Hepatocyte (in vitro differentiated cells): Measurements from ENCODE around the gene CEP112. TPM values are rescaled to one million over a fixed set of nuclear protein-coding genes. Genes with fewer than 3 reads are reported as not detected.

ENCODE experiments used
- DNase-seq: peaks from one replicate; pipeline ENCODE4 v3.0.0-alpha.2; 2016; ENCODE audit warnings: low spot score
- H2AFZ ChIP-seq: fragments of 200-600 bp; sonication (generic); 2 replicates; pipeline ENCODE4 v1.6.0; 2016; ENCODE audit warnings: antibody characterized with exemption, mild to moderate bottlenecking
- H3K27ac ChIP-seq: fragments of 200-600 bp; sonication (generic); 2 replicates; pipeline ENCODE4 v1.5.1; 2016; ENCODE audit warnings: mild to moderate bottlenecking
- H3K27me3 ChIP-seq: fragments of 200-600 bp; sonication (generic); 2 replicates; pipeline ENCODE4 v1.6.1; 2016
- H3K36me3 ChIP-seq: fragments of 200-600 bp; sonication (generic); replicated peaks from 2 replicates; pipeline ENCODE4 v1.5.1; 2016; ENCODE audit warnings: low read depth; ENCODE audit not compliant: insufficient read depth
- H3K4me1 ChIP-seq: fragments of 200-600 bp; sonication (generic); 2 replicates; pipeline ENCODE4 v1.5.1; 2016; ENCODE audit warnings: mild to moderate bottlenecking, moderate library complexity; ENCODE audit not compliant: insufficient read depth
- H3K4me2 ChIP-seq: fragments of 200-600 bp; sonication (generic); 2 replicates; pipeline ENCODE4 v1.6.0; 2016
- H3K4me3 ChIP-seq: fragments of 200-600 bp; sonication (generic); 2 replicates; pipeline ENCODE4 v1.5.1; 2016; ENCODE audit warnings: mild to moderate bottlenecking
- H3K79me2 ChIP-seq: fragments of 200-600 bp; sonication (generic); 2 replicates; pipeline ENCODE4 v1.6.0; 2017; ENCODE audit warnings: mild to moderate bottlenecking
- H3K9me2 ChIP-seq: fragments of 200-600 bp; sonication (generic); replicated peaks from 2 replicates; pipeline ENCODE4 v1.6.0; 2017; ENCODE audit warnings: mild to moderate bottlenecking; ENCODE audit not compliant: insufficient read depth
- H3K9me3 ChIP-seq: fragments of 200-600 bp; sonication (generic); 2 replicates; pipeline ENCODE4 v1.5.1; 2016; ENCODE audit warnings: low read depth, mild to moderate bottlenecking
- H4K20me1 ChIP-seq: fragments of 200-600 bp; sonication (generic); 2 replicates; pipeline ENCODE4 v1.6.0; 2016; ENCODE audit warnings: mild to moderate bottlenecking; ENCODE audit not compliant: insufficient read depth, poor library complexity, severe bottlenecking
- EZH2 ChIP-seq: fragments of 200-600 bp; sonication (generic); IDR thresholded peaks from 2 replicates; pipeline ENCODE4 v1.6.1; 2016; ENCODE audit warnings: antibody characterized with exemption, mild to moderate bottlenecking, borderline replicate concordance
- EZH2phosphoT487 ChIP-seq: fragments of 200-600 bp; sonication (generic); IDR thresholded peaks from one replicate; pipeline ENCODE4 v1.6.1; 2018; ENCODE audit warnings: antibody characterized with exemption, mild to moderate bottlenecking, low read depth, moderate library complexity; ENCODE audit not compliant: unreplicated experiment, severe bottlenecking
- WGBS: methylation state at CpG from one replicate; pipeline ENCODE4 v1.1.6; 2016; ENCODE audit warnings: low lambda C conversion rate; ENCODE audit errors: missing lambda C conversion rate; 5-methylcytosine and 5-hydroxymethylcytosine counted together
- polyA plus RNA-seq: library from polyadenylated mRNA; unstranded; fragments of >200 nt; fragmentation: Nextera tagmentation; extraction: Ambion mirVana; gene quantifications from 2 replicates; pipeline ENCODE4 v1.2.1, GENCODE V29; 2016
- total RNA-seq: library from RNA; depleted of rRNA; stranded (reverse); fragments of >200 nt; gene quantifications from 2 replicates; pipeline ENCODE4 v1.2.3, GENCODE V29; 2014
- TF ChIP-seq, protein P1 (sequence below): fragments of 200-600 bp; sonication (generic); IDR thresholded peaks from 2 replicates; pipeline ENCODE4 v1.5.1; 2016; ENCODE audit warnings: antibody characterized with exemption, mild to moderate bottlenecking; ENCODE audit not compliant: poor library complexity

CEP112 gene
- total and polyA plus RNA-seq, 2 experiments from 2014 or later, result 7.1 to 9.7 TPM

DNA sequence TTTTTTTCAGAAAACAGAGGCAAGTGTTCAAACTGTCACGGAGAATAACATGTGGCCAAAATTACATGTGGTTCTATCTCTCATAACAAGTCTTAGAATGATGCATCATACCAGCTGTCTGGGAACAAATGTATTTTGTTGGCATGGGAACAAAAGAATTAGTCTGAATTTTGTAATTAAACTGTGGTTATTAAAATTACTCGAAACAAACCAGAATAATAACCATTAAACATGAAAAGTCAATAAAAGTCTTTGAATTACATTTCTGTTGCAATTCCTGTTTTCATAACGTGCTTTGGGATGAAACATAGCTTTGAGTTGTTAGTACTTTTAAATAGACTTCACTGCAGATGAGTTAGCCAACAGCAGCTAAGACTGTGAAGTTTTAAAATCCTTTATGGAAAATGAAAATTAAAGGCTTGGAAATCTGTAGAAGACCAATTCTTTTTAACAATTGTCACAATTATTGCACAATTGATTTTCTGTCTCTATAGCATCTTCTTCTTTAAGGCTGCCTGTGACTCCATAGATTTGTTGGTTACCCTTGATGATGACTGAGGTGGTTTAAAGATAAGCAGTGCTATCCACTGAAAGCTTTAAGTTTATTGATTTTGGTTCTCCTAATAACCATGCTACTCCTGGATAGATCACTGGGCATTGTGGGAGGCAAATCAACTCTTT, 512.6 kb downstream of the CEP112 start:
- H3K79me2 ChIP-seq, result no peaks in the 10 kb centered on the region
- H3K4me3 ChIP-seq, result no peak overlapping the region
- H3K9me3 ChIP-seq, result no peaks in the 10 kb centered on the region
- no peak overlapping the region for H3K27ac ChIP-seq
- no peaks in the 10 kb centered on the region for H4K20me1 ChIP-seq
- H3K4me1 ChIP-seq, result no peaks in the 10 kb centered on the region
- H3K27me3 ChIP-seq, result no peaks in the 10 kb centered on the region
- no peaks in the 10 kb centered on the region for H3K36me3 ChIP-seq
- no peaks in the 10 kb centered on the region for H3K9me2 ChIP-seq
- H2AFZ ChIP-seq, result no peak overlapping the region
- DNase-seq, result no peak
- WGBS, result 76% methylated on average over 3 of the region's 3 CpGs
- TF ChIP-seq, protein P1, sequence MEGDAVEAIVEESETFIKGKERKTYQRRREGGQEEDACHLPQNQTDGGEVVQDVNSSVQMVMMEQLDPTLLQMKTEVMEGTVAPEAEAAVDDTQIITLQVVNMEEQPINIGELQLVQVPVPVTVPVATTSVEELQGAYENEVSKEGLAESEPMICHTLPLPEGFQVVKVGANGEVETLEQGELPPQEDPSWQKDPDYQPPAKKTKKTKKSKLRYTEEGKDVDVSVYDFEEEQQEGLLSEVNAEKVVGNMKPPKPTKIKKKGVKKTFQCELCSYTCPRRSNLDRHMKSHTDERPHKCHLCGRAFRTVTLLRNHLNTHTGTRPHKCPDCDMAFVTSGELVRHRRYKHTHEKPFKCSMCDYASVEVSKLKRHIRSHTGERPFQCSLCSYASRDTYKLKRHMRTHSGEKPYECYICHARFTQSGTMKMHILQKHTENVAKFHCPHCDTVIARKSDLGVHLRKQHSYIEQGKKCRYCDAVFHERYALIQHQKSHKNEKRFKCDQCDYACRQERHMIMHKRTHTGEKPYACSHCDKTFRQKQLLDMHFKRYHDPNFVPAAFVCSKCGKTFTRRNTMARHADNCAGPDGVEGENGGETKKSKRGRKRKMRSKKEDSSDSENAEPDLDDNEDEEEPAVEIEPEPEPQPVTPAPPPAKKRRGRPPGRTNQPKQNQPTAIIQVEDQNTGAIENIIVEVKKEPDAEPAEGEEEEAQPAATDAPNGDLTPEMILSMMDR, result no peak
- TF ChIP-seq EZH2phosphoT487 (no peak), EZH2 (no peak)
- H3K4me2 ChIP-seq, result no peak overlapping the region

DNA sequence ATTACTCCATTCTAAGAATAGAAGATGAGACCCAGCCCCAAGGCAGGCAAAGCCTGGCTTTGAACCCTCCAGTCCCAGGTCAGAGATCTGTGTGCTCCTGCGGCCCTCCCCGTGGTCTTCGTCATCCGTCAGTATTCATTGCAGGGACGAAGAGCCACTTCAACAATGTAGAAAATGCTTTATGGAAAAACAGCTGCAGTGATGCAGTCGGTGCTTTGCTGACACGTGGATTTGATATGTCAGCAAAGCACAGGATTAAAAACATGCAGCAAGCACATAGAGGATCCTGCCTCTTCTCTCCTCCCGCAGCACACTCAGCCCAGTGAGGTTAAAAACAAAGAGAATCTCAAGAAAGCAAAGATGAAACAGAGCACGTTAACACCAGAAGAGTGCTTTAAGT, 513.4 kb downstream of the CEP112 start:
- no peaks in the 10 kb centered on the region for H3K4me1 ChIP-seq
- H3K4me2 ChIP-seq, result no peak overlapping the region
- no peaks in the 10 kb centered on the region for H3K36me3 ChIP-seq
- no peak for DNase-seq
- H4K20me1 ChIP-seq, result no peaks in the 10 kb centered on the region
- no peaks in the 10 kb centered on the region for H3K79me2 ChIP-seq
- no peak overlapping the region for H3K4me3 ChIP-seq
- H2AFZ ChIP-seq, result no peak overlapping the region
- no peaks in the 10 kb centered on the region for H3K9me3 ChIP-seq
- H3K27me3 ChIP-seq, result no peaks in the 10 kb centered on the region
- H3K9me2 ChIP-seq, result no peaks in the 10 kb centered on the region
- 42% methylated on average over 9 of the region's 9 CpGs for WGBS
- TF ChIP-seq, protein P1, result no peak
- no peak for TF ChIP-seq EZH2phosphoT487
- TF ChIP-seq EZH2, result no peak
- peak overlapping the region; percentile 16 for H3K27ac ChIP-seq

DNA sequence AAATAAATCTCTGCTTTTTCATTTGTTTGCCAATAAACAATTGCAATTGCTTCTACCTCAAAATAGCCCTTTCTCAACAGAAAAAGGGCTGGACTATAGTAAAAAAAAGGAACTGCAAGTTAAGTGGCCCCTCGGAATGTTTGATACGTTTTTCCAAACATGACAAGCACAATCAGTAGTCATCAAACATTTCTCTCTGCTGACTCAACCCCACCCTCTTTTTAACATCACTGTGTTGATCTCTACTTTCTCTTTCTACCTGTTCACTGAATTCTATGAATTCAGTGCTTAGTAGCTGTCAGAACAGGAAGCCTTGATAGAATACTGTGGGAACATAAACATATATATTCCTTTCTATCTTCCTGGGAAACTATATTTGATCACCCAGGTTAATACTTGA, 514.0 kb downstream of the CEP112 start:
- TF ChIP-seq EZH2phosphoT487, result no peak
- TF ChIP-seq, protein P1, result no peak
- no peak for TF ChIP-seq EZH2

More for the DNA sequence above, 514.0 kb downstream of the CEP112 start:
- H3K27ac ChIP-seq, result peak overlapping the region; percentile 16
- no peaks in the 10 kb centered on the region for H3K36me3 ChIP-seq
- H3K9me2 ChIP-seq, result no peaks in the 10 kb centered on the region
- 65% methylated on average over 2 of the region's 2 CpGs for WGBS
- H3K9me3 ChIP-seq, result no peaks in the 10 kb centered on the region
- H3K4me3 ChIP-seq, result no peak overlapping the region
- no peak for DNase-seq
- H2AFZ ChIP-seq, result no peak overlapping the region
- no peaks in the 10 kb centered on the region for H3K4me1 ChIP-seq
- H3K27me3 ChIP-seq, result no peaks in the 10 kb centered on the region
- no peak overlapping the region for H3K4me2 ChIP-seq
- H3K79me2 ChIP-seq, result no peaks in the 10 kb centered on the region
- no peaks in the 10 kb centered on the region for H4K20me1 ChIP-seq
